ENCODE results near the gene CBFA2T3.

GRCh38 chr16:88914750-88915368 lies 62.1 kb downstream of the CBFA2T3 start:
- TF ChIP-seq, protein P1, sequence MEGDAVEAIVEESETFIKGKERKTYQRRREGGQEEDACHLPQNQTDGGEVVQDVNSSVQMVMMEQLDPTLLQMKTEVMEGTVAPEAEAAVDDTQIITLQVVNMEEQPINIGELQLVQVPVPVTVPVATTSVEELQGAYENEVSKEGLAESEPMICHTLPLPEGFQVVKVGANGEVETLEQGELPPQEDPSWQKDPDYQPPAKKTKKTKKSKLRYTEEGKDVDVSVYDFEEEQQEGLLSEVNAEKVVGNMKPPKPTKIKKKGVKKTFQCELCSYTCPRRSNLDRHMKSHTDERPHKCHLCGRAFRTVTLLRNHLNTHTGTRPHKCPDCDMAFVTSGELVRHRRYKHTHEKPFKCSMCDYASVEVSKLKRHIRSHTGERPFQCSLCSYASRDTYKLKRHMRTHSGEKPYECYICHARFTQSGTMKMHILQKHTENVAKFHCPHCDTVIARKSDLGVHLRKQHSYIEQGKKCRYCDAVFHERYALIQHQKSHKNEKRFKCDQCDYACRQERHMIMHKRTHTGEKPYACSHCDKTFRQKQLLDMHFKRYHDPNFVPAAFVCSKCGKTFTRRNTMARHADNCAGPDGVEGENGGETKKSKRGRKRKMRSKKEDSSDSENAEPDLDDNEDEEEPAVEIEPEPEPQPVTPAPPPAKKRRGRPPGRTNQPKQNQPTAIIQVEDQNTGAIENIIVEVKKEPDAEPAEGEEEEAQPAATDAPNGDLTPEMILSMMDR (IDR thresholded peaks at IDR 0.05) = no peak
- no peak for TF ChIP-seq POLR2A (IDR thresholded peaks at IDR 0.05)
